Uterus (tissue), 2 donors: ENCODE measurements around the gene GALNT6.

Experiments
- POLR2A ChIP-seq, 2 donors: fragments of 450-650 bp; IDR thresholded peaks; one replicate each; pipeline ENCODE4 v1.6.1; 2016; ENCODE audit warnings: antibody characterized with exemption in 2 of 2, mild to moderate bottlenecking in 1 of 2, moderate library complexity in 1 of 2
- TF ChIP-seq, protein P1 (sequence below), 4 experiments: fragments of 200-600 bp in 2 of 4; fragments of 450-650 bp in 2 of 4; sonication (generic) in 2 of 4; IDR thresholded peaks; one replicate each; pipeline ENCODE4 v1.5.1; 2016 to 2019; ENCODE audit warnings: antibody characterized with exemption in 4 of 4, mild to moderate bottlenecking in 2 of 4, moderate library complexity in 1 of 4

DNA sequence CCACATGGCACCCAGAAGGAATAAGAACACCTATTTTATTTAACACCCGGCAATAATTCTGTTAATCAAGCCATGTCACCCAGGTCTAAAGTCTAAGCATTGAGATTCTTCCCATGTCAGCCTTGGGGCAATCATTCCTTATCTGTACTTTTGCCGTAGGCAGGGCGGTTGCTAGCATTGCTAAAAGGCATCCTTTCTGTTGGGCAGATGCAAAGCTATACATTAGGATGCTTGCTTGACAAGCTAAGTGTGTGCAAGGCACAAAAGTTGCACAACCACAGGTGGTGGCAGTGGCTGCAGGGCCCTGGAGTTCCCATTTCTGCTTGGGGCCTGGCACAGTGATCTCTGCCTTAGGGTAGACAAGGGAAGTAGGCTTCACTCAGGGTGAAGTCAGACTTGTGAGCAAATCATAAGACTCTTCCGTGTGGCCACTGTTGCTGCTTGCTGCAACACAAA is 12.5 kb upstream of the GALNT6 start:
- TF ChIP-seq, protein P1, sequence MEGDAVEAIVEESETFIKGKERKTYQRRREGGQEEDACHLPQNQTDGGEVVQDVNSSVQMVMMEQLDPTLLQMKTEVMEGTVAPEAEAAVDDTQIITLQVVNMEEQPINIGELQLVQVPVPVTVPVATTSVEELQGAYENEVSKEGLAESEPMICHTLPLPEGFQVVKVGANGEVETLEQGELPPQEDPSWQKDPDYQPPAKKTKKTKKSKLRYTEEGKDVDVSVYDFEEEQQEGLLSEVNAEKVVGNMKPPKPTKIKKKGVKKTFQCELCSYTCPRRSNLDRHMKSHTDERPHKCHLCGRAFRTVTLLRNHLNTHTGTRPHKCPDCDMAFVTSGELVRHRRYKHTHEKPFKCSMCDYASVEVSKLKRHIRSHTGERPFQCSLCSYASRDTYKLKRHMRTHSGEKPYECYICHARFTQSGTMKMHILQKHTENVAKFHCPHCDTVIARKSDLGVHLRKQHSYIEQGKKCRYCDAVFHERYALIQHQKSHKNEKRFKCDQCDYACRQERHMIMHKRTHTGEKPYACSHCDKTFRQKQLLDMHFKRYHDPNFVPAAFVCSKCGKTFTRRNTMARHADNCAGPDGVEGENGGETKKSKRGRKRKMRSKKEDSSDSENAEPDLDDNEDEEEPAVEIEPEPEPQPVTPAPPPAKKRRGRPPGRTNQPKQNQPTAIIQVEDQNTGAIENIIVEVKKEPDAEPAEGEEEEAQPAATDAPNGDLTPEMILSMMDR (IDR thresholded peaks at IDR 0.05), result no peak
- TF ChIP-seq POLR2A (IDR thresholded peaks at IDR 0.05), result no peak
